ENCODE data around the gene SLC16A12.

SLC16A12 gene

DNA sequence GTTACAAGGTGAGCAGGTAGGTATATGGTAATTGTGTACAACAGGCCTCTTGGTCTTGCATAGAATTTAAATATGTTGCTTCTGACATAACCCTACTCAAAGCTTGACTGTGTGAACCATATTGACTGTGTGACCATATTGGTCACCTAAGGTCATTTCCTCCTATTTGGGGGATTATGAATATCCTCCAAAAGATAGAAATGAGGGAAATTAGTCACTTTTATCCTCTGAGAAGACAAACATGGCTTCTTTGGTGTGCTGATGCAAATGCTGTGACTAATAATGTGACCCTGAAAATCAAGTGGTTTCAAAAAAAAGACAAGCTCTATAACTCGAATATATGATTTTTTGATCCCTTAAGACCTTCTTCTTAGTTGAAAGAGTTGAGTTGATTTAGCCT is 93.1 kb downstream of the SLC16A12 start:
- in situ Hi-C loops (cut with HindIII; ENCODE audit: low sequenced_read_pairs), result no loop called here

DNA sequence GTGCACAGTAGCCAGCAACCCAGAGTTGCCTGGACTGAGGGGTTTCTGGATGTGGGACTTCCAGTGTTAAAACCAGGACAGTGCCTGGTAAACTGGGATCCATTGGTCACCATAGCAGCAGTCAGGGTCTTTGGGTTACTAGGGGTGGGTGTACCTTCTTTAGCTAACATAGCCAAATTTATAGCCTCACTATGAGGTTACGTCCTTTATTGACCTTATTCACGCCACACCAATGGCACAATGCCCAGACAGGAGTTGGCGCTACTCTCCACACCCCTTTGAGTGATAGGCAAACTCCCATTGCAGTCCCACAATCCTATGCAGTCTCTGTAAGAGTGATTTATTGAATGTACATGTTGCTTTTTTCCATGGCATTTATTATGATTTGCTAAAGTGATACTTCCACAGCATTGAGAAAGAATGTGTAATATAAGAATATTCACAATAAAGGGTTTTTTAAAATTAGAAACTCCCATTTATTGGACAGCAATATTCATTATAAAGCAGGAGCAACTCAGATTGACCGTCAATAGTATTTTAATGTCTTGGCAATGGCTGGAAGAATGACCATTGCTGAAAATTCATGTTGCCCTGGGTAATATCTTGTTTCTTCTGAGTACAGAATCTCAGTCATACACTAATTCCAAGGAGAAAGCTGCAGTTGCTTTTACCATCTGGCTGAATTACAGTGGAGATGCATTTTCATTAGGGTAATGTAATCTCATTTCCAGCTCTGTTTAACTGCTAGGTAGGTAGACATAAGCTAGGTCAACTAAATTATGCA is 95.0 kb downstream of the SLC16A12 start:
- TF ChIP-seq, protein P1, sequence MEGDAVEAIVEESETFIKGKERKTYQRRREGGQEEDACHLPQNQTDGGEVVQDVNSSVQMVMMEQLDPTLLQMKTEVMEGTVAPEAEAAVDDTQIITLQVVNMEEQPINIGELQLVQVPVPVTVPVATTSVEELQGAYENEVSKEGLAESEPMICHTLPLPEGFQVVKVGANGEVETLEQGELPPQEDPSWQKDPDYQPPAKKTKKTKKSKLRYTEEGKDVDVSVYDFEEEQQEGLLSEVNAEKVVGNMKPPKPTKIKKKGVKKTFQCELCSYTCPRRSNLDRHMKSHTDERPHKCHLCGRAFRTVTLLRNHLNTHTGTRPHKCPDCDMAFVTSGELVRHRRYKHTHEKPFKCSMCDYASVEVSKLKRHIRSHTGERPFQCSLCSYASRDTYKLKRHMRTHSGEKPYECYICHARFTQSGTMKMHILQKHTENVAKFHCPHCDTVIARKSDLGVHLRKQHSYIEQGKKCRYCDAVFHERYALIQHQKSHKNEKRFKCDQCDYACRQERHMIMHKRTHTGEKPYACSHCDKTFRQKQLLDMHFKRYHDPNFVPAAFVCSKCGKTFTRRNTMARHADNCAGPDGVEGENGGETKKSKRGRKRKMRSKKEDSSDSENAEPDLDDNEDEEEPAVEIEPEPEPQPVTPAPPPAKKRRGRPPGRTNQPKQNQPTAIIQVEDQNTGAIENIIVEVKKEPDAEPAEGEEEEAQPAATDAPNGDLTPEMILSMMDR (IDR thresholded peaks at IDR 0.05; ENCODE audit: low read depth, low read length, missing control alignments), result no peak
- no peak for DNase-seq (ENCODE audit: low read depth)
- no peak overlapping the region for H3K4me3 ChIP-seq (ENCODE audit: low read depth, low read length)
- in situ Hi-C loops (cut with HindIII; ENCODE audit: low sequenced_read_pairs), result no loop called here

More for the DNA sequence above, 93.1 kb downstream of the SLC16A12 start:
- H3K4me3 ChIP-seq (ENCODE audit: low read depth, low read length), result no peak overlapping the region
- no peak for DNase-seq (ENCODE audit: low read depth)
- TF ChIP-seq, protein P1 (IDR thresholded peaks at IDR 0.05; ENCODE audit: low read depth, low read length, missing control alignments), result no peak

DNA sequence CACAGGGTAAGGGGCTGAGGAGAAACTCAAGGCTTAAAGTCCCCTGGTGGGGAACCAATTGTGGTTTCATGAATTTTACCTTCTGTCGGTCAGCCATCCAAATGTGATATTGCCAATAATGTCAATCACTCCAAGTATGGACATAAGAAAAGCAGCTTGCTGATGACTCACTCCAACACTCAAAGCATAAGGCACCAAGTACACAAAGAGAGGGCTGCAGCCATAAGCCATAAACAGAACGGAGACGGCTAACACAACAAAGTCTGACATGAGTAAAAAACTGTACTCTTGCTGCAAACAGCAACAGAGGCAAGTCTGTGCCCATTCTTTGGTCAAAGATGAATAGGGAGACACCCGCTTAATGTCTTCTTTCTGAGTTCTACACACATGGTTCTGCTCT is 96.9 kb downstream of the SLC16A12 start:
- H3K4me3 ChIP-seq (ENCODE audit: low read depth, low read length), result no peak overlapping the region
- TF ChIP-seq, protein P1 (IDR thresholded peaks at IDR 0.05; ENCODE audit: low read depth, low read length, missing control alignments), result no peak
- in situ Hi-C loops (cut with HindIII; ENCODE audit: low sequenced_read_pairs), result no loop called here
- DNase-seq (ENCODE audit: low read depth), result no peak

DNA sequence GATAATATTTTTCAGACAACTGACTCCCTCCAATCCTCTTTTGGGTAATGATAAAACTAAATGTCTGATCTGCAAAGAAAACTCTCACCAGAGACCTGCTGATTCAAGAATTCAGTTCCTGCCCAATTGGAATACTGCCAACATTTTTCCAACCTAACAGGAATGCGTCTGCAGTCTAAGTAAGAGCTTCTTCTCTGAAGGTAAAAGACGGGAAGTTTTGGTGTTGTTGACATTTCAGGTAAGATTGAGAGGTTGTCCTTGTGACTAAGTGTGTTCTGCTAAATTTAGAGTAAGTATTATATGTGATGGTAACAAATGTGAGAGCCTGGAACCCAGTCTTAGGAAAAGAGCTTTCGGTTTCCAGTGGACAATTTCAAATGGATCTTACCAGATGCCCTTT is 103.4 kb downstream of the SLC16A12 start:
- H3K4me3 ChIP-seq (ENCODE audit: low read depth, low read length), result no peak overlapping the region
- DNase-seq (ENCODE audit: low read depth), result peak; percentile 82
- TF ChIP-seq, protein P1 (IDR thresholded peaks at IDR 0.05; ENCODE audit: low read depth, low read length, missing control alignments), result no peak
- in situ Hi-C loops (cut with HindIII; ENCODE audit: low sequenced_read_pairs), result no loop called here

DNA sequence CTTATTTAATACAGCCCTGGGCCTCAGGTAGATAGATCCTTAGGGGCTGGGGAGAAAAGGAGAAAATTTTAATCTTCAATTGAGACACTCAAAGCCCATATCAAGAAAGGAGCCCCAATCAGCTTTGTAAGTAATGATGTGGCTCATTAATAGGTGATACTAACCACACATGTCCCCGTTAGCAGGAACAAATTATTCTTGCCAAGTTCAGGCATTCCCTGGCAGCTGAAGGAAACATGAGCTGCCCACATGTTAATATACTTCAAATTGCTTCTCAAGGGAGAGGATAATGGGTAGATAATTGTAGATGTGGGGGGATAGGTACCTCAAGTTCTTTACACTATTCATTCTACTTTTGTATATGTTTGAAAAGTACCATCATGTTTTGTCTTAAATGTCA is 106.5 kb downstream of the SLC16A12 start:
- in situ Hi-C loops (cut with HindIII; ENCODE audit: low sequenced_read_pairs), result no loop called here
- peak; percentile 24 for DNase-seq (ENCODE audit: low read depth)
- no peak overlapping the region for H3K4me3 ChIP-seq (ENCODE audit: low read depth, low read length)
- TF ChIP-seq, protein P1 (IDR thresholded peaks at IDR 0.05; ENCODE audit: low read depth, low read length, missing control alignments), result no peak

DNA sequence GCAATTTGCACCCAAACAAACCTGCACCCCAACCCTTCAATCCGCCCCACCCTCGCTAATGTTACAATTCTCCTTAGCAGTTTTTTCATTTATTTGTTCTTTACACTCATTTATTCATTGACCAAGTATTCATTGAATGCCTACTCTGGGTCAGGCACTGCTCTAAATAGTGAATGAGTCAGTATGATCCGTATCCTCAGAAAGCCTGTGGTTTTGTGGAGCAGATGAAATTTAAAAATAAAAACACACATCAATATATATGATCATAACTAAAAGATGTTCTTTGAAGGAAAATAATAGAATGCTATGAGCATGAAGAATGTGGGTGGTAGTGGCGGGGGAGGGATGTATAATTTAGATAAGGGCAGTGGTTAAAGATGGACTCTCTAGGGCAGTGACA is 107.8 kb downstream of the SLC16A12 start:
- in situ Hi-C loops (cut with HindIII; ENCODE audit: low sequenced_read_pairs), result no loop called here
- H3K4me3 ChIP-seq (ENCODE audit: low read depth, low read length), result no peak overlapping the region
- TF ChIP-seq, protein P1 (IDR thresholded peaks at IDR 0.05; ENCODE audit: low read depth, low read length, missing control alignments), result no peak
- DNase-seq (ENCODE audit: low read depth), result peak; percentile 55

Measured in astrocyte of the cerebellum (primary cell).